H1 (cell line): Measurements from ENCODE around the gene AGBL4. TPM values are rescaled to one million over a fixed set of nuclear protein-coding genes. Genes with fewer than 3 reads are reported as not detected.

Experiments used
- CTCF ChIA-PET: fragments of 300-600 bp; sonication (Branson Sonifier 250); formaldehyde crosslinking; loops from one replicate; lab custom pipeline; 2021; ENCODE audit not compliant: partially characterized antibody; lab: Charles Lee
- POLR2A ChIA-PET: fragments of 300-600 bp; sonication (Branson Sonifier 250); formaldehyde crosslinking; loops from one replicate; lab custom pipeline; 2021; ENCODE audit warnings: inconsistent platforms; ENCODE audit not compliant: partially characterized antibody; lab: Charles Lee
- DNase-seq, 2 experiments: peaks; one replicate each; pipeline versions ENCODE4 v3.0.0 to v3.0.0-alpha.2; 2010 to 2022; ENCODE audit warnings: low spot score in 2 of 2, low read depth in 1 of 2, mixed read lengths in 1 of 2
- FAIRE-seq: peaks from 2 replicates; lab custom pipeline; 2011; peaks lifted over from hg19 to GRCh38; lab: Jason Lieb, UNC
- H2AFZ ChIP-seq: 2 replicates; pipeline ENCODE4 v1.8.1; 2012; ENCODE audit warnings: low read length, inconsistent platforms
- H2AK5ac ChIP-seq: 2 replicates; pipeline ENCODE4 v1.6.1; 2013; ENCODE audit warnings: low read depth, low read length
- H2BK120ac ChIP-seq: replicated peaks from 2 replicates; pipeline ENCODE3; 2013; ENCODE audit warnings: low read depth, low read length, inconsistent platforms
- H2BK12ac ChIP-seq: 2 replicates; pipeline ENCODE4 v1.6.1; 2013; ENCODE audit warnings: low read depth, low read length
- H2BK15ac ChIP-seq: 2 replicates; pipeline ENCODE4 v1.6.1; 2013; ENCODE audit warnings: low read length
- H2BK20ac ChIP-seq: 2 replicates; pipeline ENCODE4 v1.6.1; 2013; ENCODE audit warnings: low read length
- H2BK5ac ChIP-seq: 2 replicates; pipeline ENCODE4 v1.6.1; 2013; ENCODE audit warnings: low read depth, low read length
- H3K14ac ChIP-seq: 2 replicates; pipeline ENCODE4 v1.6.1; 2013; ENCODE audit warnings: inconsistent platforms; ENCODE audit not compliant: insufficient read length
- H3K18ac ChIP-seq: 2 replicates; pipeline ENCODE4 v1.6.1; 2013; ENCODE audit warnings: low read length; ENCODE audit errors: extremely low read depth
- H3K23ac ChIP-seq: 2 replicates; pipeline ENCODE4 v1.6.1; 2013; ENCODE audit warnings: inconsistent platforms; ENCODE audit not compliant: insufficient read length
- H3K23me2 ChIP-seq: 2 replicates; pipeline ENCODE4 v1.6.1; 2013; ENCODE audit warnings: low read depth, low read length
- H3K27ac ChIP-seq: 2 replicates; pipeline ENCODE4 v1.6.1; 2011; ENCODE audit warnings: low read depth, low read length, inconsistent platforms
- H3K27me3 ChIP-seq, 4 experiments: replicated peaks in 1 of 4; 1 replicate in 1 of 4; 2 replicates in 3 of 4; pipeline versions ENCODE4 v1.6.1 to v1.8.1; 2011 to 2013; ENCODE audit warnings: low read length in 3 of 4, mild to moderate bottlenecking in 3 of 4, inconsistent platforms in 2 of 4, mixed read lengths in 2 of 4, moderate library complexity in 1 of 4; ENCODE audit not compliant: control insufficient read depth in 3 of 4, insufficient read depth in 3 of 4; ENCODE audit errors: extremely low read depth in 1 of 4
- H3K36me3 ChIP-seq, 4 experiments: 2 replicates each; pipeline versions ENCODE4 v1.6.1 to v1.8.1; 2011 to 2013; ENCODE audit warnings: mild to moderate bottlenecking in 4 of 4, low read length in 3 of 4, moderate library complexity in 2 of 4, control low read depth in 1 of 4, inconsistent platforms in 1 of 4; ENCODE audit not compliant: insufficient read depth in 4 of 4, control insufficient read depth in 2 of 4
- H3K4ac ChIP-seq: replicated peaks from 2 replicates; pipeline ENCODE3; 2013; ENCODE audit warnings: low read length, low read depth, mixed read lengths, inconsistent platforms; ENCODE audit not compliant: insufficient read length
- H3K4me1 ChIP-seq, 4 experiments: replicated peaks in 1 of 4; 1 replicate in 1 of 4; 2 replicates in 3 of 4; pipeline versions ENCODE4 v1.6.1 to v1.8.1; 2011 to 2013; ENCODE audit warnings: low read length in 3 of 4, inconsistent platforms in 2 of 4, mixed read lengths in 1 of 4; ENCODE audit not compliant: insufficient read depth in 4 of 4, control insufficient read depth in 3 of 4
- H3K4me2 ChIP-seq, 2 experiments: 2 replicates each; pipeline versions ENCODE4 v1.6.1 to v1.8.1; 2011 to 2013; ENCODE audit warnings: low read depth in 2 of 2, low read length in 2 of 2, control low read depth in 1 of 2, inconsistent platforms in 1 of 2, mild to moderate bottlenecking in 1 of 2; ENCODE audit not compliant: insufficient read depth in 1 of 2
- H3K4me3 ChIP-seq, 4 experiments: fragments of 200-600, 300-600 bp in 1 of 4; sonication (generic), shearing (Covaris generic), sonication (Bioruptor Twin) in 1 of 4; 2 replicates each; pipeline versions ENCODE4 v1.5.1 to v1.8.1; 2011 to 2016; ENCODE audit warnings: low read length in 4 of 4, low read depth in 3 of 4, control low read depth in 2 of 4, inconsistent platforms in 2 of 4, mild to moderate bottlenecking in 2 of 4, mixed read lengths in 1 of 4, moderate library complexity in 1 of 4; ENCODE audit not compliant: insufficient read depth in 2 of 4; ENCODE audit errors: extremely low read depth in 1 of 4
- H3K56ac ChIP-seq: replicated peaks from 2 replicates; pipeline ENCODE3; 2013; ENCODE audit warnings: low read depth, mild to moderate bottlenecking, mixed read lengths, low read length, inconsistent platforms; ENCODE audit not compliant: insufficient read length
- H3K79me1 ChIP-seq: 2 replicates; pipeline ENCODE4 v1.6.1; 2013; ENCODE audit warnings: low read depth, low read length, control low read depth
- H3K79me2 ChIP-seq, 2 experiments: 2 replicates each; pipeline versions ENCODE4 v1.6.1 to v1.8.1; 2012 to 2013; ENCODE audit warnings: low read length in 2 of 2, mild to moderate bottlenecking in 2 of 2, inconsistent platforms in 1 of 2; ENCODE audit not compliant: insufficient read depth in 2 of 2, control insufficient read depth in 1 of 2
- H3K9ac ChIP-seq, 4 experiments: replicated peaks in 1 of 4; 1 replicate in 1 of 4; 2 replicates in 3 of 4; pipeline versions ENCODE4 v1.6.1 to v1.8.1; 2011 to 2013; ENCODE audit warnings: low read depth in 3 of 4, low read length in 3 of 4, control low read depth in 2 of 4, mild to moderate bottlenecking in 2 of 4, moderate library complexity in 2 of 4, inconsistent platforms in 1 of 4; ENCODE audit errors: extremely low read depth in 1 of 4
- H3K9me3 ChIP-seq, 2 experiments: 2 replicates each; pipeline versions ENCODE4 v1.6.1 to v1.8.1; 2012 to 2013; ENCODE audit warnings: mild to moderate bottlenecking in 2 of 2, moderate library complexity in 2 of 2, control low read depth in 1 of 2, inconsistent platforms in 1 of 2, low read depth in 1 of 2, low read length in 1 of 2, mixed read lengths in 1 of 2; ENCODE audit not compliant: insufficient read depth in 2 of 2
- H4K20me1 ChIP-seq, 2 experiments: replicated peaks in 1 of 2; 2 replicates each; pipeline versions ENCODE3 to v1.8.1; 2011 to 2013; ENCODE audit warnings: inconsistent platforms in 2 of 2, low read length in 2 of 2, mild to moderate bottlenecking in 1 of 2; ENCODE audit not compliant: insufficient read depth in 2 of 2, control insufficient read depth in 1 of 2
- H4K5ac ChIP-seq: 2 replicates; pipeline ENCODE4 v1.6.1; 2013; ENCODE audit warnings: low read length, low read depth, mixed read lengths, inconsistent platforms; ENCODE audit not compliant: insufficient read length
- H4K8ac ChIP-seq: 2 replicates; pipeline ENCODE4 v1.8.0; 2013; ENCODE audit warnings: mild to moderate bottlenecking, moderate library complexity, low read length, inconsistent platforms; ENCODE audit not compliant: insufficient read depth; ENCODE audit errors: extremely low read depth
- H4K91ac ChIP-seq: replicated peaks from 2 replicates; pipeline ENCODE3; 2013; ENCODE audit warnings: low read length, mixed read lengths, inconsistent platforms; ENCODE audit not compliant: insufficient read length
- BRCA1 ChIP-seq: IDR thresholded peaks from 2 replicates; pipeline ENCODE4 v1.6.1; 2012; ENCODE audit warnings: low read depth, low read length, improper control_type of control experiment
- HDAC2 ChIP-seq, 2 experiments: fragments of 300-600 bp in 1 of 2; sonication (generic) in 1 of 2; IDR thresholded peaks; 2 replicates each; pipeline ENCODE4 v1.6.1; 2011 to 2012; ENCODE audit warnings: low read depth in 2 of 2, low read length in 2 of 2, mild to moderate bottlenecking in 2 of 2, moderate library complexity in 2 of 2, borderline replicate concordance in 1 of 2, inconsistent platforms in 1 of 2
- KDM5A ChIP-seq: fragments of 200-600 bp; IDR thresholded peaks from 2 replicates; pipeline ENCODE4 v1.7.1; 2012; ENCODE audit warnings: mild to moderate bottlenecking, low read length, inconsistent platforms, mixed read lengths
- RAD21 ChIP-seq, 2 experiments: IDR thresholded peaks in 1 of 2; conservative IDR thresholded peaks in 1 of 2; 2 replicates each; pipeline ENCODE4 v1.6.1; 2011; ENCODE audit warnings: low read depth in 2 of 2, low read length in 2 of 2, improper control_type of control experiment in 1 of 2, inconsistent platforms in 1 of 2, mild to moderate bottlenecking in 1 of 2, moderate library complexity in 1 of 2
- SAP30 ChIP-seq: fragments of 300-600 bp; sonication (generic); IDR thresholded peaks from 2 replicates; pipeline ENCODE4 v1.7.1; 2012; ENCODE audit warnings: low read length, moderate library complexity, mild to moderate bottlenecking, inconsistent platforms; ENCODE audit not compliant: insufficient read depth, insufficient replicate concordance
- SIX5 ChIP-seq: IDR thresholded peaks from 2 replicates; pipeline ENCODE4 v1.6.1; 2011; ENCODE audit warnings: mild to moderate bottlenecking, low read depth, low read length
- WGBS, 2 experiments: shearing (Covaris generic) in 1 of 2; methylation state at CpG; one replicate each; pipeline versions ENCODE4 v1.1.6 to v1.1.7; 2013 to 2015; ENCODE audit warnings: low lambda C conversion rate in 2 of 2, mixed read lengths in 2 of 2, inconsistent platforms in 1 of 2, low coverage in 1 of 2, missing lambda C conversion rate in 1 of 2; ENCODE audit not compliant: insufficient replicate concordance in 2 of 2, insufficient coverage in 1 of 2, insufficient read length in 1 of 2; ENCODE audit errors: extremely low coverage in 1 of 2, missing lambda C conversion rate in 1 of 2; 5-methylcytosine and 5-hydroxymethylcytosine counted together
- polyA plus RNA-seq, 7 experiments: library from polyadenylated mRNA; depleted of rRNA in 3 of 7; stranded (reverse) in 5 of 7; unstranded in 2 of 7; fragments of >200 nt in 5 of 7; fragments of 200-250 nt in 2 of 7; gene quantifications; 1 replicate in 5 of 7; 2 replicates in 1 of 7; 4 replicates in 1 of 7; pipeline versions ENCODE4 v1.2.1 to v1.2.3, GENCODE V29; 2011 to 2013; ENCODE audit warnings: missing spikeins in 2 of 7, mixed read lengths in 2 of 7
- total RNA-seq: library from RNA; stranded (reverse); fragmentation: NEBNext Ultra II Directional; extraction: Animal tissue kit (Norgen Biotek cat#: 25700); gene quantifications from 2 replicates; pipeline ENCODE4 v1.2.1, GENCODE V29; 2021
- TF ChIP-seq, protein P1 (sequence below): IDR thresholded peaks from 2 replicates; pipeline ENCODE4 v1.6.1; 2012; ENCODE audit warnings: inconsistent platforms

Gene AGBL4
- total and polyA plus RNA-seq, 2 of the 8 experiments (the other 6 are each of a cell fraction or from before 2014, with no cell fraction given) = 0.41 to 0.45 TPM

DNA sequence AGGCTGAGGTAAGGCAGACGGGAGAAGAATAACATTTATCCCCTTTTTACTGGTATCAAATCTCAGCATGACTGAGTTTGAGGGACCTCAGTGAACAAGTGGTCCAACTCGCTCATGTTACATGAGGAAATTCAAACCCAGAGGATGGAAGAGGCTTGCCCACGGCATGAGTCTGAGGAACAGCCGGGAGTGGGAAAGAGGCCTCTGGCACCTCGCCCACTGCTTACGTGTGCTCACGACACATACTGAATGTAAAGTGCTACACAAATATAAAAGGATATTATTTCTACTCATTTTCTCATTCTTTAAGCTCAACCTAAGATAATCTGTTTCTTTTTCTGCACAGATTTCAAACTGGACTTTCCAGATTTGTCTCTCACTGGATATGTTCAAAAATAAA is 1261.8 kb downstream of the AGBL4 start:
- Histone ChIP-seq H4K20me1 (no peaks in the 10 kb centered on the region), H3K79me1 (no peaks in the 10 kb centered on the region; the same call in 1 of the 2 replicates), H3K56ac (no peak overlapping the region), H3K4me2 (no peak overlapping the region), H2BK12ac (no peak overlapping the region), H3K14ac (no peak overlapping the region), H2AK5ac (no peak overlapping the region), H3K27me3 (no peaks in the 10 kb centered on the region), H3K36me3 (peaks cover 3 to 15% (median 14%) of the 10 kb centered on the region in 4 experiments; a peak in 7 of 8 replicates), H3K9ac (no peak overlapping the region; a peak in 1 of 7 replicates), H2BK5ac (no peak overlapping the region), H3K23ac (no peak overlapping the region), H3K4me1 (no peaks in the 10 kb centered on the region; a peak in 1 of 7 replicates), H4K91ac (no peak overlapping the region), H3K4ac (no peak overlapping the region), H4K5ac (no peak overlapping the region), H3K4me3 (no peak overlapping the region), H3K23me2 (no peaks in the 10 kb centered on the region), H2BK15ac (no peak overlapping the region), H2BK20ac (no peak overlapping the region), H3K9me3 (no peaks in the 10 kb centered on the region), H2BK120ac (no peak overlapping the region), H3K79me2 (no peaks in the 10 kb centered on the region), H4K8ac (no peak overlapping the region), H3K27ac (no peak overlapping the region), H3K18ac (no peak overlapping the region), H2AFZ (no peak overlapping the region)
- CTCF ChIA-PET = interaction anchor here (1.8 to 2.2 kb wide), 3 partner anchors 11 to 1586 kb away, joined by 4 to 7 read pairs (median 6); no protein-coding TSS in a partner anchor
- no peak for FAIRE-seq
- TF ChIP-seq HDAC2 (IDR thresholded peaks at IDR 0.05; ENCODE audit: borderline replicate concordance in 1 of 2, low read depth in 2 of 2, low read length in 2 of 2) = no peak
- no peak for TF ChIP-seq SAP30
- no peak for TF ChIP-seq SIX5
- TF ChIP-seq, protein P1, sequence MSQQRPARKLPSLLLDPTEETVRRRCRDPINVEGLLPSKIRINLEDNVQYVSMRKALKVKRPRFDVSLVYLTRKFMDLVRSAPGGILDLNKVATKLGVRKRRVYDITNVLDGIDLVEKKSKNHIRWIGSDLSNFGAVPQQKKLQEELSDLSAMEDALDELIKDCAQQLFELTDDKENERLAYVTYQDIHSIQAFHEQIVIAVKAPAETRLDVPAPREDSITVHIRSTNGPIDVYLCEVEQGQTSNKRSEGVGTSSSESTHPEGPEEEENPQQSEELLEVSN = no peak
- no peak for TF ChIP-seq BRCA1
- no peak for TF ChIP-seq RAD21 (IDR thresholded peaks at IDR 0.05 in 1 of 2, conservative IDR thresholded peaks at IDR 0.05 in 1 of 2; ENCODE audit: low read depth in 2 of 2, low read length in 2 of 2)
- TF ChIP-seq KDM5A = no peak
- POLR2A ChIA-PET = no interaction called here
- 98% methylated on average over 7 of the region's 7 CpGs; no CpG with 5 or more reads in 1 of the 2 experiments for WGBS, 2 experiments
- DNase-seq = no peak
